GM18499 (cell line): ENCODE results near the gene USP9Y.

Experiments
- ATAC-seq: cut with Tn5 transposase; IDR thresholded peaks from one replicate; pipeline ENCODE4 v1.9.1; 2021; ENCODE audit warnings: moderate number of reproducible peaks; ENCODE audit not compliant: insufficient read depth, unreplicated experiment

Gene USP9Y

GRCh38 chrY:12765976-12766375 is 64.9 kb downstream of the USP9Y start:
- no peak for ATAC-seq

DNA sequence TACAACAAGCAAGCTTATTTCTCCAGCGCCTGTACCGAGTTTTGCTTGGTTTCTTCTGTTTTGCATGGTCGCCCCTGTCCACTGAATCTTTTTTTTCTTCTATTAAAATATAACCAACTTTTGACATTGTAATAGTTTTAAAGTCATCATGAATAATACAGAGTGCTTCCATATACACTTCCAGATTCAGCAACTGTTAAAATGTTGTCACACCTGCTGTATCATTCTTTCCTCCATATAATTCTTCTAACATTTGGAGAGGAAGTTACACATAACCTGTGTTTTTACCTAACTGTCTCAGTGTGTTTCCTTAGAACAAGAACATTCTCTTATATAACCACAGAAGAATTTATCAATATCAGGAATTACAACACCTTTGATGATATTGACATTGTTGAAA is 83.5 kb downstream of the USP9Y start:
- ATAC-seq = no peak

GRCh38 chrY:12793999-12794398 is 93.0 kb downstream of the USP9Y start:
- no peak for ATAC-seq

GRCh38 chrY:12808046-12808445 is 107.0 kb downstream of the USP9Y start:
- no peak for ATAC-seq

GRCh38 chrY:12809034-12809433 is 108.0 kb downstream of the USP9Y start:
- ATAC-seq = no peak

GRCh38 chrY:12823408-12823807 is 122.4 kb downstream of the USP9Y start:
- no peak for ATAC-seq

DNA sequence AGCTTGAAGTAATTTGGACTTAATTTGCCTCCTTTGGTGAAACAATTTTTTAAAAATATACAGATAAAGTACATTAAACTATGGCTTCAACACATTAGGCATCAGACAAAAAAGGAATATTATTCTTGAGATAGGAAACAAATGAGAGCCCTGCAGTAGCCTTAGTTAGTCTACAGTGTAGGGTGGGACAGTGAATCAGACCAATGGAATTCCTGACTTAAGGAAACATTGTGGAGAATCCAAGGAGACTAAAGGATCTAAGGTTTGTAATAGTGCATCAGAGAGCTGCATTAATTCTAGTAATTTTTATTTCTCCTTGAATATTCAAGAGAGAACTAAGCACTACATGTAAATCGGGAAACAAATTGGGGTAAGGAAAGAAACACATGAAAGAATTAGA is 125.8 kb downstream of the USP9Y start:
- no peak for ATAC-seq

DNA sequence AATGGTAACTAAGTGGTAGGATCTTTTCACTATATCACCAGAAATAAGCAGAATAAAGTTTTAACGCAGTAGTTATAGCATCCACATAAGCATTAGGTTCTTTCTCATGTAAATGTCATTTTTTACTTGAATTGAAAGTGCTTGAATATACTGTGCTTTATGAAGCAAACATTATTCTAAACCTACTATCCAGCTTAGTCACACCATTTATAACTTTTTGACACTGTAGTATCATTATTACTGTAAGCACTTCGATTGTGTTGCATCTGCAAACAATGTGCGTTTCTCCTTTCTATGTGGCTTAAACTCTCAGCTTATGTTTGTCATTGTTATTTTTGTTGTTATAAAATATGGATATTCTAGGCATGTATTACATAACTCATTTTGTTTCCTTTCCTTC is 132.3 kb downstream of the USP9Y start:
- ATAC-seq = no peak

DNA sequence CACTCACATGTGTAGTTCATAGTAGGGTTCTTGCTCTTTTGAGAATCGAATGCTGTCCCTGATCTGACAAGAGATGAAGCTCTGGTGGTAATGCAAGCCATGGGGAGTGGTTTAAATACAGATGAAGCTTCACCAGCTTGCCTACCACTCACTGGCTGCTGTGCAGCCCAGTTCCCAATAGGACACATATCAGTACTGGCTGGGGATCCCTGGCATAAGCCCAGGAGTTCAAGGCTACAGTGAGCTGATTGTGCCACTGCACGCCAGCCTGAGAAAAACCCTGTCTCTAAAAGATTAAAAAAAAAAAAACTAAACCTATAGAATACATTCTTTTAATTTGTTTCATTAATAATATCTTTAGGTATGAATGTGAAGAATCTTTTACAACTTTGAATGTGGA is 136.5 kb downstream of the USP9Y start:
- no peak for ATAC-seq

DNA sequence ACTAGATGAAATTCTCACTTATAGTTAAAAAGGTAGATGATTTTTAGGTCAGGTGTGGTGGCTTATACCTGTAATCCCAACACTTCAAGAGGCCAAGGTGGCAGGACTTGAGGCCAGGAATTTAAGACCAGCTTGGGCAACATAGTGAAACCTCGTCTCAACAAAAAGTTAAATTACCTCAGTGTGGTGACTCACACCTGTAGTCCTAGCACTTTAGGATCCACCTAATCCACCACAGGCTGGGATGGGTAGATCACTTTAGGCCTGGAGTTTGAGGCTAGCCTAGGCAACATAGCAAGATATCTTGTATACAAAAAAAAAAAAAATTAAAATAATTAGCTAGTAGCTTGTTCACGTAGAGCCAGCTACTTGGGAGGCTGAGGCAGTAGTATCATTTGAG is 140.3 kb downstream of the USP9Y start:
- no peak for ATAC-seq

DNA sequence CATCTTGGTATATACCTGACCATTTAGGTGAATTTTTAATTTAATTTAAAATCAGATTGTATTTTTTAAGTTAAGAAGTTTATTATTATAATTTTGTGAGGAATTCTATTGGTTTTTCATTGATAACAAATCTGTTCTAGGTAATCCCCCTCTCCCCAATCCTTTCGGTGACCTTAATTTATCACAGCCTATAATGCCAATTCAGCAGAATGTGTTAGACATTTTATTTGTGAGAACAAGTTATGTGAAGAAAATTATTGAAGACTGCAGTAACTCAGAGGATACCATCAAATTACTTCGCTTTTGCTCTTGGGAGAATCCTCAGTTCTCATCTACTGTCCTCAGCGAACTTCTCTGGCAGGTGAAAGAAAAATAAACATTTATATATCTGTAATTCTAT is 145.8 kb downstream of the USP9Y start:
- no peak for ATAC-seq

DNA sequence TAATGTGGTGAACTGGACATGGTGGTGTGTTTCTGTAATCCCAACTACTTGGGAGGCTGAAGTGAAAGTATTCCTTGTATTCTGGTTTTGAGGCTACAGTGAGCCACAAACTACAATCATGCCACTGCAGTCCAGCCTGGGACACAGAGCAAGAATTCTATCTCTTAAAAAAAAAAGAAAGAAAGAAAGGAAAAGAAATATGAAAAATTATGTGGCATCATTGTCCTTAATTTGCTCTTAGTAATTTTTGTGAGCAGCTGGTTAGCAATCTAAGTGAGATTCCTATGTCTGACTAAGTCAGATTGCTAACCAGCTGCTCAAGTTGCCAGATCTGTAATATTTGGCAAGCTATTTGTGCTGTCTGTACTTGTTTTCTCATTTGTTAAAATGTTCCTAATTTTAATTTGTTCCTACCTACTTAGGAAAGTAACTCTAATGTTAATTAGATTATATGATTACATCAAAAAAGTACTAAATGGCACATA is 154.8 kb downstream of the USP9Y start:
- no peak for ATAC-seq

DNA sequence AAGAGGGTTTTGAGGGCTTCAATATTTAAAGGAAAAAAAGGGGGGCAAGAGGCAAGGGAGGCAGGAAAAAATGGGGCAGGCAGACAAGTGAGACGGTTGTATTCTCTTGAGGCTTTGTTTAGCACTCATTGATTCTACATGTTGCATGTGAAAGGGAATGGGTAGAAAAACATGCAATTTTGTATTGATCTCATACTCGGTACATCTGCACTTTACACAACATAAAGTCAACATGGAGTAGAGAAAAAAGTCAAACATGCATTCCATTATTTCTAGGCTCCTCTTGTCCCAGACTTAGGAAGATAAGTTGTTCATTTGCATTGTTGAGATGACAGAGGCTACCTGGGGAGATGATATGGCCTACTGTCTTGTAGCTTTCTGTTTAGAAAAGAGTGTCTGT is 166.9 kb downstream of the USP9Y start:
- no peak for ATAC-seq

DNA sequence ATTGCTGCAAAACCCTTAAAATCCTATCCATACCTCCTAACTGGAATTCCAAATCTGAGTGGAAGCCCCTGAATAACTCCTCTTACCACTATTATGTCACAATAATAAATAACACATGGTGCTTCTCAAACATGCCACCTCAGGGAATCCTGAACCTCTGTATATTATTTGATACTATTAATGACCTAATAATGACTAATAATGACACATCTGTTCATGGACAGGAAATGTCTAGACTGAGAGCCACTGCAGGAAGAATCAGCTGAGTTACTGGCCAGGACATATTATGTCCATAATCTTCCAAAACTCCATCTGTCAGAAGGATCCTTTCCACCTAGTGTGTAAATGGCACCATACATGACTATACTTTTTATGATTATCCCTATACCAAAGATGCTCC is 195.9 kb downstream of the USP9Y start:
- ATAC-seq = no peak

- no peak for ATAC-seq
These were observed 197.6 kb downstream of the USP9Y start for GRCh38 chrY:12898604-12899003.

DNA sequence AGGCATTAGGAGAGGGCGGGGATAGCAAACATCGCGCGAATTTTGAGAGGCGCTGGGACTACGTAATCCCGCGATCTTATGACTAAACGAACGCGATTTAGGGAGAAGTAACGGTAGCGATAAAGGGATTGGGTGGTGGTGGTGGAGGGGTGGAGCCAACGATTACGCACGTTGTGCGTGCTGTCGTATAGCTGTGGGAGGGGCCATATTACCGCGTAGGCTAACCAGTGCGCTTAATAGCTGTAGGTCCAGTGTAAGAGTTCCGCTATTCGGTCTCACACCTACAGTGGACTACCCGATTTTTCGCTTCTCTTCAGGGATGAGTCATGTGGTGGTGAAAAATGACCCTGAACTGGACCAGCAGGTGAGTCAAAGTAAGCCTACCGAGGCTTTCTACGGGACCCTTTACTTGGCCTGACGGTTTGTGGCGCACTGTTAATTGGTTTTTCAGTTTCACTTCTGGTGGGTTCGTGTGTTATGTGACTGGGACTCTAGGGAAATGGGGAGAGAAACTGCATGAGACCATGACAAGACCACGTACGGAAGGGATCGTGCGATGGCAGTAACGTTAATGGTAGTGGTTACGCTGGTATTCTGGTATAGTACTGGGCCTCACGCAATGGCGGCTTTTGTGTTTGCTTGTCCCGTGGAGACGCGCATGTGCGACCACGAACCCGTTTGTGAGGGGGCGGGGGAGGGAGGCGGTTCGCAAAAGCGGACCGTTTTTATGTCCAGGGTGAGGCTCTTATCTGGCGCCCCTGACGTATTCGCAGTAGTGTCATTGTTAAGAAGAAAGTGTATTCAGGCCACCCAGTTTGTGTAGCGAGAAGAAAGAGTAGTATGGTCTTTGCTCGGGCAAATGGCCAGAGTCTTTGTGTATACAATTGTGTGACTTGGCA is 203.8 kb downstream of the USP9Y start, which contains the start of gene DDX3Y:
TSS of gene DDX3Y (plus strand) at position 251 of the 899 bp plus-strand sequence. CDS start at position 320, 69 bp downstream.
- ATAC-seq = no peak

- ATAC-seq = no peak
These were observed 204.5 kb downstream of the USP9Y start for GRCh38 chrY:12905517-12905872.

GRCh38 chrY:12905895-12906294 is 204.9 kb downstream of the USP9Y start:
- no peak for ATAC-seq
